SK-N-SH (cell line): ENCODE results near the gene KLHDC9. TPM values are rescaled to one million over a fixed set of nuclear protein-coding genes. Genes with fewer than 3 reads are reported as not detected.
A peak's percentile ranks its signal among the peaks of the same experiment; 100 is the strongest.

ENCODE experiments used
- CTCF ChIA-PET: fragments of 300-600, 350-600 bp; formaldehyde crosslinking; extraction: SDS; loops from one replicate; lab custom pipeline; 2021; lab: Yijun Ruan, JAX
- POLR2A ChIA-PET: fragments of 350-600 bp; sonication (Branson Sonifier 250); formaldehyde crosslinking; extraction: SDS; loops from one replicate; lab custom pipeline; 2020; ENCODE audit warnings: antibody characterized with exemption, inconsistent platforms; lab: Yijun Ruan, JAX
- DNase-seq: peaks from one replicate; pipeline ENCODE4 v3.0.0; 2012
- H2AFZ ChIP-seq: fragments of 200-600 bp; sonication (generic); 2 replicates; pipeline ENCODE4 v1.8.1; 2016; ENCODE audit warnings: antibody characterized with exemption, mild to moderate bottlenecking, low read depth
- H3F3A ChIP-seq: fragments of 200-600 bp; sonication (generic); replicated peaks from 2 replicates; pipeline ENCODE3; 2016; ENCODE audit warnings: antibody characterized with exemption, mild to moderate bottlenecking; ENCODE audit not compliant: insufficient read depth
- H3K27ac ChIP-seq, 2 experiments: fragments of 200-500 bp in 1 of 2; fragments of 200-600 bp in 1 of 2; sonication (Bioruptor generic) in 1 of 2; sonication (generic), shearing (Covaris generic) in 1 of 2; 2 replicates each; pipeline versions ENCODE4 v1.5.1 to v1.6.1; 2014 to 2016; ENCODE audit warnings: low read depth in 2 of 2, inconsistent platforms in 1 of 2, low read length in 1 of 2, mild to moderate bottlenecking in 1 of 2, mixed read lengths in 1 of 2
- H3K27me3 ChIP-seq: fragments of 200-600 bp; sonication (generic), shearing (Covaris generic); 2 replicates; pipeline ENCODE4 v1.6.1; 2016; ENCODE audit warnings: mixed run types; ENCODE audit not compliant: insufficient read depth
- H3K36me3 ChIP-seq, 2 experiments: fragments of 200-500 bp in 1 of 2; fragments of 200-600 bp in 1 of 2; sonication (Bioruptor generic) in 1 of 2; sonication (generic) in 1 of 2; replicated peaks in 1 of 2; 2 replicates each; pipeline versions ENCODE3 to v1.5.1; 2014 to 2016; ENCODE audit warnings: low read length in 1 of 2, mild to moderate bottlenecking in 1 of 2; ENCODE audit not compliant: insufficient read depth in 2 of 2, control insufficient read depth in 1 of 2
- H3K4me1 ChIP-seq, 2 experiments: fragments of 200-500 bp in 1 of 2; fragments of 200-600 bp in 1 of 2; sonication (Bioruptor generic) in 1 of 2; sonication (generic), shearing (Covaris generic) in 1 of 2; 2 replicates each; pipeline versions ENCODE4 v1.5.1 to v1.6.1; 2014 to 2016; ENCODE audit warnings: low read depth in 1 of 2, low read length in 1 of 2, mixed run types in 1 of 2; ENCODE audit not compliant: insufficient read depth in 2 of 2, control insufficient read depth in 1 of 2
- H3K4me2 ChIP-seq: fragments of 200-600 bp; sonication (generic), shearing (Covaris generic); 2 replicates; pipeline ENCODE4 v1.6.1; 2017; ENCODE audit warnings: mixed run types
- H3K4me3 ChIP-seq, 2 experiments: fragments of 200-500 bp in 1 of 2; fragments of 200-600 bp in 1 of 2; sonication (Bioruptor generic) in 1 of 2; sonication (generic), shearing (Covaris generic) in 1 of 2; 2 replicates each; pipeline versions ENCODE4 v1.5.1 to v1.8.1; 2014 to 2016; ENCODE audit warnings: low read depth in 2 of 2, inconsistent platforms in 1 of 2, low read length in 1 of 2, mild to moderate bottlenecking in 1 of 2, mixed read lengths in 1 of 2, moderate library complexity in 1 of 2
- H3K79me2 ChIP-seq: fragments of 200-600 bp; sonication (generic); 2 replicates; pipeline ENCODE4 v1.8.1; 2017; ENCODE audit warnings: mild to moderate bottlenecking; ENCODE audit not compliant: insufficient read depth
- H3K9ac ChIP-seq: fragments of 200-600 bp; sonication (generic); 2 replicates; pipeline ENCODE4 v1.6.1; 2017; ENCODE audit warnings: mixed run types
- H3K9me2 ChIP-seq: fragments of 200-600 bp; sonication (generic); 2 replicates; pipeline ENCODE4 v1.6.1; 2017; ENCODE audit warnings: mixed run types
- H3K9me3 ChIP-seq: fragments of 200-600 bp; sonication (generic); 2 replicates; pipeline ENCODE4 v1.6.1; 2017; ENCODE audit warnings: mixed run types, mild to moderate bottlenecking, moderate library complexity
- H4K20me1 ChIP-seq: fragments of 200-600 bp; sonication (generic); 2 replicates; pipeline ENCODE4 v1.6.1; 2017; ENCODE audit warnings: mild to moderate bottlenecking, mixed run types; ENCODE audit not compliant: insufficient read depth
- FOSL2 ChIP-seq: IDR thresholded peaks from 2 replicates; pipeline ENCODE4 v1.4.0; 2012; ENCODE audit warnings: low read depth, mild to moderate bottlenecking, moderate library complexity, borderline replicate concordance
- GATA2 ChIP-seq: sonication (generic); formaldehyde crosslinking; IDR thresholded peaks from 2 replicates; pipeline ENCODE4 v1.5.0; 2020; ENCODE audit warnings: mild to moderate bottlenecking, missing genetic modification reagents
- JUND ChIP-seq: IDR thresholded peaks from 2 replicates; pipeline ENCODE4 v1.4.0; 2012
- MXI1 ChIP-seq: IDR thresholded peaks from 2 replicates; pipeline ENCODE4 v1.6.1; 2012; ENCODE audit warnings: mild to moderate bottlenecking, low read depth, low read length, improper control_type of control experiment
- POLR2AphosphoS5 ChIP-seq: IDR thresholded peaks from 2 replicates; pipeline ENCODE4 v1.6.1; 2012; ENCODE audit warnings: low read depth, low read length
- TAF1 ChIP-seq: IDR thresholded peaks from 2 replicates; pipeline ENCODE4 v1.6.1; 2012; ENCODE audit warnings: low read depth, mild to moderate bottlenecking, low read length, moderate library complexity, borderline replicate concordance
- TCF12 ChIP-seq: IDR thresholded peaks from 2 replicates; pipeline ENCODE4 v1.4.0; 2012
- WGBS: methylation state at CpG from one replicate; pipeline ENCODE4 v1.1.6; 2017; ENCODE audit warnings: low lambda C conversion rate; 5-methylcytosine and 5-hydroxymethylcytosine counted together
- polyA plus RNA-seq, 3 experiments: library from polyadenylated mRNA; depleted of rRNA; stranded (reverse); fragments of >200 nt; gene quantifications; 2 replicates each; pipeline ENCODE4 v1.2.3, GENCODE V29; 2012
- TF ChIP-seq, protein P1 (sequence below): IDR thresholded peaks from 2 replicates; pipeline ENCODE4 v1.6.1; 2012; ENCODE audit warnings: mild to moderate bottlenecking, low read depth, low read length, moderate library complexity
- TF ChIP-seq, protein P2 (sequence below): fragments of 200-600 bp; sonication (generic); IDR thresholded peaks from 2 replicates; pipeline ENCODE4 v1.6.1; 2017; ENCODE audit warnings: antibody characterized with exemption, mild to moderate bottlenecking, moderate library complexity
- TF ChIP-seq, protein P3 (sequence below): IDR thresholded peaks from 2 replicates; pipeline ENCODE4 v1.4.0; 2012; ENCODE audit warnings: low read depth

The KLHDC9 gene
- polyA plus RNA-seq, 1 of the 3 experiments (the other 2 are of a cell fraction): 4.7 TPM

DNA sequence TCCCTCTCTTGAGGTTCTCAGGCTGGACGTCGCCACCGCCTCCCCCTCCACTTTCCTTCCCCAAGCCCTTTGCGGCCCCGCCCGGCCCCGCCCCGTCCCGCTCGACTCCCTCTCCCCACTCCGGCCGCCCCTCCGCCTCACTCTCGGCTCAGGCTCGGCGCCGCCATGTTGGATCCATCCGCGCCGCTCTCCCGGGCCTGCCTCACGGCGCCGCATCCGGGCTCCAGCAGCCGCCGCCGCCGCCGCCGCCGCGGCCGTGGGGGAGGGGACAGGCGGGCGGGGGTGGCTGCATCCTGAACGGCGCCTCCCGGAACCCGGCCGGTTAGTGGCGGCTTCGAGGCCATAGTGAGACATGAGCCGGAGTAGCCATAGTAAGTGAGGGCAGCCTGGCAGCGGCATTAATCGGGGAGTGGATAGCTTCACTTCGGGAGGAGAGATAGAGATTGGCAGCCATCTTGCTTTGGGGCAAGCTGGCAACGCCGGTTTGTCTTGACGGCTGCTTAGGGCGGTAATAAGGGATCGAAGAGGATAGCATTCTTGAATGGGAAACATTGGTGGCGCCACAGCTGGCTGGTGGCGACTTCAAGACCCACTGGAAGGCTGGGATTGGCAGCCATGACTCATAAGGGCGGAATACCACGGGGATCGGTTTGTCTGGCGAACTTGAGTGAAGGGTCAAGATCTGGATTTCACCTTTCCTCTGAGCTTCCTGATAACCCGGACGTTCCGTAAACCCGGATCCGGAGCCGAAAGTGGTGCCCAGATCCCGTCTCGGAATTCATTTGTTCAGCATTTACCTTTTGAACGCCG lies 34.5 kb downstream of the KLHDC9 start, which contains the start of gene DEDD (continued):
- TF ChIP-seq TCF12: no peak; the same call in 1 of the 2 replicates
- TF ChIP-seq POLR2AphosphoS5: peak; percentile 68
- TF ChIP-seq JUND: 0 out of 2 replicates have a peak, but pooled peaks have one; percentile 33

DNA sequence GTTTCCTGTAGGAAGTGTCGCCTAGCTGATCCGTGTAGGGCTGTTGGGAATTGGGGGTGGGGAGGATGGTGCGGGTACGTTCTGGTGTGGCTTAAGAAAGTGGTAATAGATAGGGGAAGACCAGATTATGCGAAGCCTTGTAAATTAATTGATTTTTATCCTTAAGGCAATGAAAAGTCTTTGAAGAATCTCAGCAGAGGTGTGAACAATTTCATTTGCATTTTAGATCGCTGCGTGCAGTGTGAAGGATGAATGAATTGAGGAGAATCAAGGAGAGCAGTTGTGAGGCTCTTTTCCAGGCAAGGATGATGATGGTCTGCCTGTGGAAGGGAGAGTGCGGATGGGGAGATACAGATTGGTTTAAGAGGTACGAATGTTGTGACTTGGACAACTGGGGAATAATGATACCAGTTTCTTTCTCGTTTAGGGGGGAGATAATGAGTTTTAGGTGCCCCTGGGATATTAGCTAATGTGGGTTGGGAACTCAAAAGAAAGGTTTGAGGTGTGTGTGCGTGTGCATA lies 35.1 kb downstream of the KLHDC9 start:
- H3K79me2 ChIP-seq: peaks cover 57% of the 10 kb centered on the region
- H3K27ac ChIP-seq: peak overlapping the region; percentile 91 to 96
- peak overlapping the region; percentile 89 for H3K9ac ChIP-seq
- peak overlapping the region; percentile 91 for H2AFZ ChIP-seq
- peak; percentile 26 for DNase-seq
- peaks cover 5 to 13% of the 10 kb centered on the region in 2 experiments; a peak in 3 of 4 replicates for H3K4me1 ChIP-seq
- no peaks in the 10 kb centered on the region for H4K20me1 ChIP-seq
- H3K36me3 ChIP-seq: peaks cover 16 to 24% of the 10 kb centered on the region in 2 experiments
- POLR2A ChIA-PET: interaction anchor here (0.9 to 1.8 kb wide), 6 partner anchors 11 to 87 kb away, joined by 3 to 12 read pairs (median 7); partner anchors contain the start of genes PPOX, UFC1 and USF1
- no peaks in the 10 kb centered on the region for H3K27me3 ChIP-seq
- H3F3A ChIP-seq: peaks cover 14% of the 10 kb centered on the region
- TF ChIP-seq MXI1: peak; percentile 29; the same call in 1 of the 2 replicates
- TF ChIP-seq, protein P1, sequence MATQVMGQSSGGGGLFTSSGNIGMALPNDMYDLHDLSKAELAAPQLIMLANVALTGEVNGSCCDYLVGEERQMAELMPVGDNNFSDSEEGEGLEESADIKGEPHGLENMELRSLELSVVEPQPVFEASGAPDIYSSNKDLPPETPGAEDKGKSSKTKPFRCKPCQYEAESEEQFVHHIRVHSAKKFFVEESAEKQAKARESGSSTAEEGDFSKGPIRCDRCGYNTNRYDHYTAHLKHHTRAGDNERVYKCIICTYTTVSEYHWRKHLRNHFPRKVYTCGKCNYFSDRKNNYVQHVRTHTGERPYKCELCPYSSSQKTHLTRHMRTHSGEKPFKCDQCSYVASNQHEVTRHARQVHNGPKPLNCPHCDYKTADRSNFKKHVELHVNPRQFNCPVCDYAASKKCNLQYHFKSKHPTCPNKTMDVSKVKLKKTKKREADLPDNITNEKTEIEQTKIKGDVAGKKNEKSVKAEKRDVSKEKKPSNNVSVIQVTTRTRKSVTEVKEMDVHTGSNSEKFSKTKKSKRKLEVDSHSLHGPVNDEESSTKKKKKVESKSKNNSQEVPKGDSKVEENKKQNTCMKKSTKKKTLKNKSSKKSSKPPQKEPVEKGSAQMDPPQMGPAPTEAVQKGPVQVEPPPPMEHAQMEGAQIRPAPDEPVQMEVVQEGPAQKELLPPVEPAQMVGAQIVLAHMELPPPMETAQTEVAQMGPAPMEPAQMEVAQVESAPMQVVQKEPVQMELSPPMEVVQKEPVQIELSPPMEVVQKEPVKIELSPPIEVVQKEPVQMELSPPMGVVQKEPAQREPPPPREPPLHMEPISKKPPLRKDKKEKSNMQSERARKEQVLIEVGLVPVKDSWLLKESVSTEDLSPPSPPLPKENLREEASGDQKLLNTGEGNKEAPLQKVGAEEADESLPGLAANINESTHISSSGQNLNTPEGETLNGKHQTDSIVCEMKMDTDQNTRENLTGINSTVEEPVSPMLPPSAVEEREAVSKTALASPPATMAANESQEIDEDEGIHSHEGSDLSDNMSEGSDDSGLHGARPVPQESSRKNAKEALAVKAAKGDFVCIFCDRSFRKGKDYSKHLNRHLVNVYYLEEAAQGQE: no peak
- TF ChIP-seq, all 33 proteins: peak for 1
- H3K4me2 ChIP-seq: peak overlapping the region; percentile 73
- H3K9me3 ChIP-seq: no peaks in the 10 kb centered on the region
- H3K9me2 ChIP-seq: no peaks in the 10 kb centered on the region
- CTCF ChIA-PET: interaction anchor here (0.8 to 5.0 kb wide), 8 partner anchors 9 to 143 kb away, joined by 3 to 21 read pairs (median 4); no protein-coding TSS in a partner anchor
- H3K4me3 ChIP-seq: peak overlapping the region; percentile 54 to 74
- WGBS: 2% methylated on average over 11 of the region's 11 CpGs

GRCh38 chr1:161137881-161138280 lies 39.7 kb downstream of the KLHDC9 start:
- Histone ChIP-seq H3K27me3 (no peaks in the 10 kb centered on the region), H3K4me3 (no peak overlapping the region), H3F3A (peaks cover 19% of the 10 kb centered on the region), H3K9me2 (no peaks in the 10 kb centered on the region), H4K20me1 (no peaks in the 10 kb centered on the region), H3K9ac (no peak overlapping the region), H3K27ac (no peak overlapping the region), H3K4me1 (peaks cover 0 to 2% of the 10 kb centered on the region in 2 experiments; a peak in 1 of 4 replicates), H3K36me3 (no peaks in the 10 kb centered on the region), H3K4me2 (no peak overlapping the region), H3K79me2 (peaks cover 18% of the 10 kb centered on the region), H3K9me3 (no peaks in the 10 kb centered on the region), H2AFZ (no peak overlapping the region)
- ChIA-PET CTCF (interaction anchor here (0.7 to 2.6 kb wide), 5 partner anchors 17 to 411 kb away, joined by 3 to 15 read pairs (median 6); partner anchors contain the start of genes KLHDC9 and PPOX), POLR2A (no interaction called here)
- TF ChIP-seq TAF1 (no peak), GATA2 (CRISPR knock-in tag) (no peak), FOSL2 (no peak)
- TF ChIP-seq, protein P2, sequence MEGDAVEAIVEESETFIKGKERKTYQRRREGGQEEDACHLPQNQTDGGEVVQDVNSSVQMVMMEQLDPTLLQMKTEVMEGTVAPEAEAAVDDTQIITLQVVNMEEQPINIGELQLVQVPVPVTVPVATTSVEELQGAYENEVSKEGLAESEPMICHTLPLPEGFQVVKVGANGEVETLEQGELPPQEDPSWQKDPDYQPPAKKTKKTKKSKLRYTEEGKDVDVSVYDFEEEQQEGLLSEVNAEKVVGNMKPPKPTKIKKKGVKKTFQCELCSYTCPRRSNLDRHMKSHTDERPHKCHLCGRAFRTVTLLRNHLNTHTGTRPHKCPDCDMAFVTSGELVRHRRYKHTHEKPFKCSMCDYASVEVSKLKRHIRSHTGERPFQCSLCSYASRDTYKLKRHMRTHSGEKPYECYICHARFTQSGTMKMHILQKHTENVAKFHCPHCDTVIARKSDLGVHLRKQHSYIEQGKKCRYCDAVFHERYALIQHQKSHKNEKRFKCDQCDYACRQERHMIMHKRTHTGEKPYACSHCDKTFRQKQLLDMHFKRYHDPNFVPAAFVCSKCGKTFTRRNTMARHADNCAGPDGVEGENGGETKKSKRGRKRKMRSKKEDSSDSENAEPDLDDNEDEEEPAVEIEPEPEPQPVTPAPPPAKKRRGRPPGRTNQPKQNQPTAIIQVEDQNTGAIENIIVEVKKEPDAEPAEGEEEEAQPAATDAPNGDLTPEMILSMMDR: no peak
- TF ChIP-seq, protein P3, sequence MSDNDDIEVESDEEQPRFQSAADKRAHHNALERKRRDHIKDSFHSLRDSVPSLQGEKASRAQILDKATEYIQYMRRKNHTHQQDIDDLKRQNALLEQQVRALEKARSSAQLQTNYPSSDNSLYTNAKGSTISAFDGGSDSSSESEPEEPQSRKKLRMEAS: no peak
- DNase-seq: no peak
- WGBS: 100% methylated on average over 3 of the region's 3 CpGs
